Measurements from ENCODE around the gene COL1A2.

Gene COL1A2

DNA sequence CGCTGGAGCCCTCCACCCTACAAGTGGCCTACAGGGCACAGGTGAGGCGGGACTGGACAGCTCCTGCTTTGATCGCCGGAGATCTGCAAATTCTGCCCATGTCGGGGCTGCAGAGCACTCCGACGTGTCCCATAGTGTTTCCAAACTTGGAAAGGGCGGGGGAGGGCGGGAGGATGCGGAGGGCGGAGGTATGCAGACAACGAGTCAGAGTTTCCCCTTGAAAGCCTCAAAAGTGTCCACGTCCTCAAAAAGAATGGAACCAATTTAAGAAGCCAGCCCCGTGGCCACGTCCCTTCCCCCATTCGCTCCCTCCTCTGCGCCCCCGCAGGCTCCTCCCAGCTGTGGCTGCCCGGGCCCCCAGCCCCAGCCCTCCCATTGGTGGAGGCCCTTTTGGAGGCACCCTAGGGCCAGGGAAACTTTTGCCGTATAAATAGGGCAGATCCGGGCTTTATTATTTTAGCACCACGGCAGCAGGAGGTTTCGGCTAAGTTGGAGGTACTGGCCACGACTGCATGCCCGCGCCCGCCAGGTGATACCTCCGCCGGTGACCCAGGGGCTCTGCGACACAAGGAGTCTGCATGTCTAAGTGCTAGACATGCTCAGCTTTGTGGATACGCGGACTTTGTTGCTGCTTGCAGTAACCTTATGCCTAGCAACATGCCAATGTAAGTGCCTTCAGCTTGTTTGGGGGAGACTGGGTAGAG lies at the start of gene COL1A2:
Gene COL1A2, plus strand, starts transcription at position 459 of the 704 bp plus-strand sequence. Its CDS starts 137 bp downstream, at position 596.
- peak; percentile 100 for DNase-seq (ENCODE audit: low read depth)

DNA sequence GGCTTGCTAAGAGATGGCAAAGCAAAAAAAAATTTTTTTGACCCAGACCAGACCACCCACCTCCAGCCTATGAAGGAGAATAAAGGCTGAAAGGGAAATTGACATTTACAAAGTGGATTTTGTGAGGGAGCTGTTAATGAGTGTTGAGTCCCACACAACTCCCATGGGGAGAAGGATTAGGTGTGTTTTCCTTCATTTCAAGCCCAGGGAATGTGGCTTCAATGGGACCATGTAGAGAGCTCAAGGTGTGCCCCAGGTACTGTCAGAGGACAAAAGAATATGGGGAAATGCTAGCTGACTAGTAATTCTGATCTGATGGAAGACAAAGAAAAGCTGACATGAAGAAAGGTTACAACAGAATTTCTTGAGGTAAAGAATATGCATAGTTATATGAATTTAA lies 48.8 kb upstream of the COL1A2 start:
- no peak for DNase-seq (ENCODE audit: low read depth)

- peak; percentile 98 for DNase-seq (ENCODE audit: low read depth)
Observed at GRCh38 chr7:94348142-94348541, 46.6 kb upstream of the COL1A2 start.

- no peak for DNase-seq (ENCODE audit: low read depth)
Observed at GRCh38 chr7:94350734-94351133, 44.0 kb upstream of the COL1A2 start.

DNA sequence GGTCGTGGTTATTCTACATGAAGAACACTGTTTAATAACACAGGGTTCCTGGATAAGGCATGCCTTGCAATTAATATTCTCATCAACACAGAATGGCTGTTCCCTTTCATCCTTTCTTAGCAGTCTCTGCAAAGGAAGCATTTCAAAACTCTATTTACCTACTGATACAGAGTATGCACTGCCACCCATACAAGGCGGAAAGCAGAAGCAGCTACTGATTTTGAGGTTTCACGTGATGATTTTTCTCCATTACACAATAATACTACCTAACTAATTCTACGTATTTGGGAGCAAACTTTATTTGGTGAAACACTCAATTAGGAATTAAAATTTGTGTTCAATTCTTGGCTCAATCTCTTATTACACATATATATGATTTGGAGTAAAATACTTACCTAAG lies 43.0 kb upstream of the COL1A2 start:
- DNase-seq (ENCODE audit: low read depth), result no peak

- no peak for DNase-seq (ENCODE audit: low read depth)
Observed at GRCh38 chr7:94352887-94353286, 41.8 kb upstream of the COL1A2 start.

DNA sequence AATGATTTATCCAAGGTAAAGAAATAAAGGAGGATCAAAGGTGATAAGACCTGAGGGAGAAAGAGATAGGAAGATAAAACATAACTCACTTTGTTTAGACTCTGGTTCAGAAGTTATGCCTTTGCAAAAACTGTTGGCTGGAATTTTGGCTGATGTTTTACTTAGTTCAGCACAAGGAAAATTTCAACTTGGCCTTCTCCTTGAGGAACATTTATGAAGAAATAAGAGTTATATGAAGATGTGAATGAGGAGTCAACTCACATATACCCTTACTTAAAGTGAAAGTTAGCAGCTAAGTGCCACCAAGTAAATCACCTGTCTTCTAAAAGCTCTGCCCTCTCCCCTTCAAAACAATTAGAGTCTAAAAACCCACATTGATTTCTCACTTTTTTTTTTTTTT lies 39.7 kb upstream of the COL1A2 start:
- DNase-seq (ENCODE audit: low read depth), result no peak

DNA sequence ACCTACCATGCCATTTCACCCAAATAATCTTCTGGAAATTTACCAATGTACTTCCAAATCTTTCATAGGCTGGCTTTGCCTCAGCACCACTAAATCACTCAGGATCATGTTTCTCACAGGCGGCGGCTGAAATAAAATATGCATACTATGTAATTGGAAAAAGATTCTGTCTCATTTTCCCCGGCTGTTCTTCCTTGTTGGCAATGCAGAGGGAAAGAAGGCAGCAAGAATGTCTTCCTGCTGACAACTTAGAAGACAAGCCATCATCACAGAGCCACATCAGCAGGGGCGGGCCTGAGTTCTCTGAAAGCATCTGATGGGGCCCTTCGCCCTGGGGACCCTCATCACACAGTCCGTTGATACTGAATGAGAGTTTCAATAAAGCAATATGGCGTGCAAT lies 39.2 kb upstream of the COL1A2 start:
- peak; percentile 86 for DNase-seq (ENCODE audit: low read depth)

DNA sequence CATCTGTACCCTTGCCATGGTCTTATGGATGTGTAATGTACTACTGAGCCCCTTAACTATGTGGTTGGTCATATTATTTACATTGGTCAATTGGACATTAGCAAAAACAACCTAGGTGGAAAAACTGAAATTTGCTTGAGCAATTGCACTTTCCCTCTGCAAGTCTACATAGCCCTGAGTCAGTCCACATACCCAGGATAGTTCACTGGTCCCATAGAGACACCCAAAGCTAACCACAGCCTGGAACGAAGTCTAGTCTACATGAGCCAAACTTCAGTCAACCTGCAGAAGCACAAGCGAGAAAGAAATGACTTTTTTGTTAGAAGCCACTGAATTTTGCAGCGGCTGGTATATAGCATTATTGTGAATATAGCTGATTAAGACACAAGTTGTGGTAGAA lies 37.6 kb upstream of the COL1A2 start:
- no peak for DNase-seq (ENCODE audit: low read depth)

DNA sequence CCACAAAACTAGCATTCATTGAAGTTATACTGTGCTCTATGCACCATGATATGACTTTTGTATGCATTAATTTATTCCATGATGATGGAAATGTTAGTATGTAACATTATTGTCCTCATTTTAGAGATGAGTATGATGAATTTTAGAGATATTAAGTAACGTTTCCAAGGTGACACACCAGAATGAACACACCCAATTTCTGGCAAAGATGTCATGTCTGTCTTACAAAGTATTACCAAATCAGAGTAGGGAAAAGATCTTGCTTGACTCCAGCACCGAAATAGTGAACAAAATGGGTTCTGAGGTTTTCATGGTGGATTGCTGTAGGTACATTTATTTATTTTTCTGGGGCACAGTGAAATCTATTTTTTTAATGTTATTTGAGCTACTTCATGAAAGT lies 33.8 kb upstream of the COL1A2 start:
- DNase-seq (ENCODE audit: low read depth), result no peak

DNA sequence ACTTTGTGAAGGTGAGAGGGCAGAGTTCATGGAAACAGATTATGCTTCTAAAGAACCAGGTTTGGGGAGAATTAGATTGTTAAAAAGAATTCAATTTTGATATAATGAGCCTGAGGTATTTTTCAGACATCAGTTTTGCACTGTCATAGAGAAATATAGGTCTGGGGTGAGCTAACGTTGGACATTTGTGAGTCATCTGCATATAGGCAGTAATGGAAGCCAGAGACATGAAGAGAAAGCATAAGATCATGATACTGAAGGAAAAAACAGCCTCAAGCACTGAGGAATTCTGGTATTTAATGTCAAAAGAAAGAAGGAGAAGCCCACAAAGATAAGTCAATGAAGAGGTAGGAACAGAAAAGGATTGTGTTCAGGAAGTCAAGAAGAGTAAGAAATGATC lies 32.4 kb upstream of the COL1A2 start:
- DNase-seq (ENCODE audit: low read depth), result no peak

DNA sequence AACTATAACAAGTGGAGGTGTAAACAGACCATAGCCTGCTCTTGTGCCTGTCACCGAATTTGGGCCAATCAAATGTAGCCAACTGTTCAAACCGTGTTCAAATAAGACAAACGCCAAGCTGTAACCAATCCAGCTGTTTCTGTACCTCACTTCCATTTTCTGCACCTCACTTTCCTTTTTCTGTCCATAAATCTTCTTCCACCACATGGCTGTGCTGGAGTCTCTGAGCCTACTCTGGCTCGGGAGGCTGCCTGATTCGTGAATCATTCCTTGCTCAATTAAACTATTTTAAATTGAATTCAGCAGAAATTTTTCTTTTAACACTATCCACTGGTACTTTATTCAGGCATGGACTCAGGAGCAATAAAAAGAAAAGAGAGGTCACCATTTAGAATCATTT lies 29.9 kb upstream of the COL1A2 start:
- peak; percentile 61 for DNase-seq (ENCODE audit: low read depth)

DNA sequence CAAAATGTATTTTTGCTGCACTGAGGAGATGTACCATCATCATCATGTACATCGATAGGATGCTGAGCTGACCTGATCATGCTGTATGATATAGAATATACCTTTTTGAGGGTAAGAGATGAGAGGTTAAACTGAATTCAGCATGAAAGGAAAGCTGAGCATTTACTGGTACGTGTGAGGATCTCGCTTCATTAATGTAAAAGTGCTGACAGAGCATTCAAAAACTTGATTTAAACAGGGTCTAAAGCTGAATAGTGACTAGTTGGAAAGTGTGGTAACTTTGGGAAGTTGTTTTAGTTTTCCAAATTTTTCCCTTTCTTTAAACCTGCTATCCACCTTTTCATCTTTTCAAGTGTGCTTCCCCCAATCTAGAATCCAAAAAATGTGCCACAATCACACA lies 28.5 kb upstream of the COL1A2 start:
- DNase-seq (ENCODE audit: low read depth), result no peak

- DNase-seq (ENCODE audit: low read depth), result peak; percentile 30
Observed at GRCh38 chr7:94366832-94367231, 27.9 kb upstream of the COL1A2 start.

GRCh38 chr7:94367949-94368348 lies 26.7 kb upstream of the COL1A2 start:
- peak; percentile 90 for DNase-seq (ENCODE audit: low read depth)

GRCh38 chr7:94368371-94368791 lies 26.3 kb upstream of the COL1A2 start:
- DNase-seq (ENCODE audit: low read depth), result peak; percentile 89

GRCh38 chr7:94374231-94374630 lies 20.5 kb upstream of the COL1A2 start:
- DNase-seq (ENCODE audit: low read depth), result peak; percentile 98

DNA sequence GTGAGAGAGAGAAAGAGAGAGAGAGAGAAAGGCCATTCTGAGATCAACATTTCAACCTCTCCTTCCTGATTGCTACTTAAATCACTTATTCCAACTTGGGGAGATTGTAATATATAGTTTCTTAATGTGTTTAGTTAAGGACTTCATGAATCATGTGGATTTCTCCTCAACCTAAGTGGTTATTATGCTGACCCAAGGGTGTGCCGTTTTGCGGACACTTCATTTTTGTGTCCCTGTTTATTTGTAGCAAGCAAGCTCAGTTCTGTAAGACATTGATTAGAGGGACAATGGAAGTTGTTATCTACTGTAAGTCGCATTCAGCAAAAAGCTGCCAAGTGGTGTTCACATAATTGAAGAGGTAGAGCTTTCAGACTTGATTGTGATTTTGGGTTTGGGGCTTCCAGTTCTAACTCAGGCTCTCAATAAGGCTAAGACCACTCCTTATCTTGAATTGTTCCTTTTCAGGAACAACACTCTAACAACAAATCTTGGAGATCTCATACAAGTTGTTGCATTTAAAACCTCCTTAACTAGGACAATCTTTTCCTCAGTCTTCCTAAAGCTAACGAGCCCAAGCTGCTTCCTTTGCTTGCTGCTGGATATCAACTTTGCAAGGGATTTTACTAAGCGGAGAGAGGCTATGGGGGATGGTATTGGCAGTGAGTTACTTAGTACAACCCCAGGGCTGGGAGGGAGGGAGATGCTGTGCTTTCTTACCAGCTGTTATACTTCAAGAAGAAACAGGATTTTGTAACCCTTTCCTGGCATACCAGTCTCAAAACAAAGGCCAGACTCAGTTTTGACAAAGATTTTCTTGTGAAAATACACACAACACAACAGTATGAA lies 19.8 kb upstream of the COL1A2 start:
- DNase-seq (ENCODE audit: low read depth), result peak; percentile 97

- peak; percentile 99 for DNase-seq (ENCODE audit: low read depth)
Observed at GRCh38 chr7:94375691-94376090, 19.0 kb upstream of the COL1A2 start.

DNA sequence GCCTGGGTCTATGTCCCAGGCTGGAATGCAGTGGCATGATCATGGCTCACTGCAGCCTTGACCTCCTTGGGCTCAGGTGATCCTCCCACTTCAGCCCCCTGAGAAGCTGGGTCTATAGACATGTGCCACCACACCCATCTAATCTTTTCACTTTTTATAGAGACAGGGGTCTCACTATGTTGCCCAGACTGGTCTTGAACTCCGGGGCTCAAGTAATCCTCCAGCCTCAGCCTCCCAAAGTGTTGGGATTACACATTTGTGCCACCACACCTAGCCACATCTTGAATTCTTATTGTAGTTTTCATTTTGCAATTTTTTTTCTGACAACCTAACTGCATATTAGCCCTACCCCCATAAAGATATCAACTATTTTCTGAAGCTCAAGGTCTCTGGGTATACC lies 18.4 kb upstream of the COL1A2 start:
- no peak for DNase-seq (ENCODE audit: low read depth)

- peak; percentile 16 for DNase-seq (ENCODE audit: low read depth)
Observed at GRCh38 chr7:94378356-94378755, 16.3 kb upstream of the COL1A2 start.

DNA sequence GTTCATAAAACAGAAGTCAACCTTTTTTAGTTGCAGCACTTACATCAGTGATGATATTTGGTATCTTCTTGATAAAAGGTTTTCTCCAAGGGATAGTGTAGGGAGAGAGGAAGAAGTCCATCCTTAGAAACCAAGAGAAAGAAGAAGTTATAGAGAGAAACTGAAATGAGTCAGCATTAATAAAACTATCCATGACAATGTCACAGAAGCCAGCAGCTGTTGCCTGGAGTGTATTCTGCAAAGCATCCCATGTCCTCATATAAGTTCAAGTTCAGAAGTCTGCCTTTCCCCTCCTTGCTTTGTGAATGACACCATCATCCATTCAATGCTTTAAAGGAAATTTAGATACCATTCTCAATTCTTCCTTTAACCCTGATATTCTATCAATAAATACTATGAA lies 14.4 kb upstream of the COL1A2 start:
- peak; percentile 62 for DNase-seq (ENCODE audit: low read depth)

- peak; percentile 89 for DNase-seq (ENCODE audit: low read depth)
Observed at GRCh38 chr7:94382132-94382531, 12.6 kb upstream of the COL1A2 start.

Data from EH (cell line).